Calu3 (cell line): Measurements from ENCODE around the gene E2F3. TPM values are rescaled to one million over a fixed set of nuclear protein-coding genes. Genes with fewer than 3 reads are reported as not detected.

ENCODE experiments used
- BruUV-seq: library from RNA; stranded (reverse); fragments of 400-500 nt; replicated peaks from 2 replicates; lab custom pipeline; 2021; lab: Mats Ljungman, UMichigan
- CTCF ChIA-PET: fragments of 300-600 bp; sonication (Branson Sonifier 250); formaldehyde crosslinking; loops from one replicate; lab custom pipeline; 2022; ENCODE audit warnings: antibody characterized with exemption; lab: Charles Lee
- DNase-seq: peaks from one replicate; pipeline ENCODE4 v3.0.0; 2022
- H3K27ac Mint-ChIP-seq: one replicate; pipeline ENCODE4 v1.8.0; 2022; ENCODE audit warnings: mixed read lengths; ENCODE audit not compliant: unreplicated experiment
- H3K27me3 Mint-ChIP-seq: one replicate; pipeline ENCODE4 v1.8.0; 2022; ENCODE audit warnings: mixed read lengths; ENCODE audit not compliant: unreplicated experiment
- H3K36me3 Mint-ChIP-seq: one replicate; pipeline ENCODE4 v1.8.0; 2022; ENCODE audit warnings: mild to moderate bottlenecking, moderate library complexity, mixed read lengths; ENCODE audit not compliant: insufficient read depth, unreplicated experiment
- H3K4me1 Mint-ChIP-seq: one replicate; pipeline ENCODE4 v1.8.0; 2022; ENCODE audit warnings: mild to moderate bottlenecking, low read depth, mixed read lengths; ENCODE audit not compliant: unreplicated experiment
- H3K4me3 Mint-ChIP-seq: one replicate; pipeline ENCODE4 v1.8.0; 2022; ENCODE audit warnings: mild to moderate bottlenecking, low read depth, moderate library complexity, mixed read lengths; ENCODE audit not compliant: unreplicated experiment
- H3K9me3 Mint-ChIP-seq: one replicate; pipeline ENCODE4 v1.8.0; 2022; ENCODE audit warnings: low read depth, mixed read lengths; ENCODE audit not compliant: unreplicated experiment
- intact Hi-C: fragments of 100-400 bp; cut with micrococcal nuclease; formaldehyde crosslinking; loops from one replicate; pipeline ENCODE4 v1.10.0; 2022; ENCODE audit not compliant: unreplicated experiment
- total RNA-seq: library from RNA; stranded (reverse); gene quantifications from 2 replicates; pipeline ENCODE4 v1.2.3, GENCODE V29; 2022
- TF ChIP-seq, protein P1 (sequence below): fragments of 200-600 bp; IDR thresholded peaks from one replicate; pipeline ENCODE4 v1.8.0; 2022; ENCODE audit warnings: antibody characterized with exemption; ENCODE audit not compliant: unreplicated experiment

The E2F3 gene
- total RNA-seq, 1 experiment from 2014 or later = 69.8 TPM

DNA sequence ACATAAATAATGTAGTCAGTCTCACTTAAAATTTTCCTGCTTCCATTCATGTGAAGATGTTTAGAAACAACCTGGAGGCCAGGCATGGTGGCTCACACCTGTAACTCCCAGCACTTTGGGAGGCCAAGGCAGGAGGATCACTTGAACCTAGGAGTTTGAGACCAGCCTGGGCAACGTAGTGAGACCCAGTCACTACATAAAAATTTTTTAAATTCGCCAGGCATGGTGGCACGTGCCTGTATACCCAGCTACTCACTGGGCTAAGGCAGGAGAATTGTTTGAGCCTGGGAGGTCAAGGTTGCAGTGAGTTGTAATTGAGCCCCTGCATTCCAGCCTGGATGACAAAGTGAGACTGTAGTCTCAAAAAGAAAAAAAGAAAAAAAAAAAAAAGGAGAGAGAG is 47.3 kb upstream of the E2F3 start:
- no peak overlapping the region for H3K27ac Mint-ChIP-seq
- no peaks in the 10 kb centered on the region for H3K36me3 Mint-ChIP-seq
- peaks cover 24% of the 10 kb centered on the region for H3K27me3 Mint-ChIP-seq
- CTCF ChIA-PET = no interaction called here
- peaks cover 3% of the 10 kb centered on the region for H3K9me3 Mint-ChIP-seq
- no peaks in the 10 kb centered on the region for H3K4me1 Mint-ChIP-seq
- no peak for DNase-seq
- H3K4me3 Mint-ChIP-seq = no peak overlapping the region
- no TSS peak for BruUV-seq
- intact Hi-C loops = no loop called here
- TF ChIP-seq, protein P1, sequence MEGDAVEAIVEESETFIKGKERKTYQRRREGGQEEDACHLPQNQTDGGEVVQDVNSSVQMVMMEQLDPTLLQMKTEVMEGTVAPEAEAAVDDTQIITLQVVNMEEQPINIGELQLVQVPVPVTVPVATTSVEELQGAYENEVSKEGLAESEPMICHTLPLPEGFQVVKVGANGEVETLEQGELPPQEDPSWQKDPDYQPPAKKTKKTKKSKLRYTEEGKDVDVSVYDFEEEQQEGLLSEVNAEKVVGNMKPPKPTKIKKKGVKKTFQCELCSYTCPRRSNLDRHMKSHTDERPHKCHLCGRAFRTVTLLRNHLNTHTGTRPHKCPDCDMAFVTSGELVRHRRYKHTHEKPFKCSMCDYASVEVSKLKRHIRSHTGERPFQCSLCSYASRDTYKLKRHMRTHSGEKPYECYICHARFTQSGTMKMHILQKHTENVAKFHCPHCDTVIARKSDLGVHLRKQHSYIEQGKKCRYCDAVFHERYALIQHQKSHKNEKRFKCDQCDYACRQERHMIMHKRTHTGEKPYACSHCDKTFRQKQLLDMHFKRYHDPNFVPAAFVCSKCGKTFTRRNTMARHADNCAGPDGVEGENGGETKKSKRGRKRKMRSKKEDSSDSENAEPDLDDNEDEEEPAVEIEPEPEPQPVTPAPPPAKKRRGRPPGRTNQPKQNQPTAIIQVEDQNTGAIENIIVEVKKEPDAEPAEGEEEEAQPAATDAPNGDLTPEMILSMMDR = no peak

DNA sequence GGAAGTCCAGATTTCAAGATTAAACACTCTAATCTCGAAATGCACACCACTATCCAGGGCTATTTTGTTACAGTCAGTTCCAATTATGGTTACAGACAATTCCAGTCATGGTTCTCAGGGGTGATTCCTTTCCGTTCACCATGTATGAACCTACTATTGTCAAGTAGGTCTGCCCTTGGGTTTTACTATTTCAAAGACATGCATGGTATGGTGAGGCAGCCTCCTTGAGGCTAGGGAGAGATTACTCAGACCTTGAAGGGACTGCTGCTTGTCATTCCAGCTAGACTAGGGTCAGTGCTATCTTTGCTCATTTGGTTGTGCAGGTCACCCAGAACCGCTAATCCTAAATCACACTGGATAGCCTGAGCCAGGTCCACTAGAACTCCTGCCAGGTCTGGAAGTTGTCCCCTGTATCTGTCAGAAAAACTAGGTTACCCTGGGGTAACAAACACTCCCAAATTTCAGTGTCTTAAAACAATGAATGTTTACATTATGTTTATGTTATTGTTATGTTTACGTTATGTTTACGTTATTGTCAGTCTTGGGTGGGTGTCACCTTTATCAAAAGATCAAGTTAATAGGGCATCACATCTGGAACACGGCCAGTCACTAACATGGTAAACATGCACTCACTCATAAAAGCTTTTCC is 41.1 kb upstream of the E2F3 start:
- no peaks in the 10 kb centered on the region for H3K36me3 Mint-ChIP-seq
- no peak overlapping the region for H3K4me3 Mint-ChIP-seq
- TF ChIP-seq, protein P1 = no peak
- DNase-seq = no peak
- no peak overlapping the region for H3K27ac Mint-ChIP-seq
- no peaks in the 10 kb centered on the region for H3K4me1 Mint-ChIP-seq
- intact Hi-C loops = no loop called here
- CTCF ChIA-PET = no interaction called here
- BruUV-seq = no TSS peak
- peaks cover 2% of the 10 kb centered on the region for H3K9me3 Mint-ChIP-seq
- peaks cover 24% of the 10 kb centered on the region for H3K27me3 Mint-ChIP-seq

DNA sequence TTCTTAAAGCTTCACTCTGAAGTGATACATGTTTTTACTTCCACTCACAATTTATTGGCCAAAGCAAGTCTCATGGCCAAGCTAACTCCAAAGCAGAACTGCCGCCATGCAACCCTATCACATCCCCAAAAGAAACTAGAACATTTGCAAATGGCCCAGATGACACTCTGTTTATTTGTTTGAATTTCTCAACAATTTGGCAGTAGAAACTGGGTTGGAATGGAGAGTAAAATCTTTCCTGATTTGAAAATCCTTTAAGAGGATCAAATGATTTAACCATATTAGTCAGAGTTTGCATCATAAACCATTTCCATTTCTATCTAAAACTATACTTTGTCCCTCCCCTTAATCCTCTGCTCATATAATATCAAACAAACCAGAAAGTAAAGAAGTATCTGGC is 39.1 kb upstream of the E2F3 start:
- intact Hi-C loops = no loop called here
- Mint-ChIP-seq H3K4me3 (no peak overlapping the region), H3K4me1 (no peaks in the 10 kb centered on the region), H3K27ac (no peak overlapping the region), H3K9me3 (peaks cover 2% of the 10 kb centered on the region), H3K27me3 (peaks cover 10% of the 10 kb centered on the region), H3K36me3 (no peaks in the 10 kb centered on the region)
- no TSS peak for BruUV-seq
- no peak for DNase-seq
- CTCF ChIA-PET = interaction anchor here (1.1 kb wide), 1 partner anchor 42 kb away, joined by 3 read pairs; no protein-coding TSS in a partner anchor
- TF ChIP-seq, protein P1 = no peak

DNA sequence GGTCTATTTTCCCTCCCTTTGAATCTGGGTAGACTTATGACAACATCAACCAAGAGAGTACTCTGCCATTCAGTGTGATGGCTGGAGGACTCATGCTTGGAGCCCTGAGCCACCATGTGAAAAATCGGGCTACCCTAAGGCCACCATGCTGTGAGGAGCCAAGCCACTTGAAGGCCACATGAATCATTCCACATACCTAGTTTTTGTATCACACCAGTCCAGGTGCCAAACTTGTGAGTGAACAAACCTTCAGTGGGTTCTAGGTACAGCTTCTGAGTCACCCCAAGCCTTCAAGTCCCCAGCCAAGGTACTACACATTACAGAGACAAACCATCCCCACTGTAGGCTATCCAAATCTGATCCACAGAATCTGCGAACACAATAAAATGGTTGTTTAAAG is 37.4 kb upstream of the E2F3 start:
- H3K4me3 Mint-ChIP-seq = no peak overlapping the region
- no peaks in the 10 kb centered on the region for H3K4me1 Mint-ChIP-seq
- intact Hi-C loops = no loop called here
- H3K9me3 Mint-ChIP-seq = peaks cover 2% of the 10 kb centered on the region
- H3K27ac Mint-ChIP-seq = no peak overlapping the region
- H3K36me3 Mint-ChIP-seq = no peaks in the 10 kb centered on the region
- TF ChIP-seq, protein P1 = no peak
- no peak for DNase-seq
- CTCF ChIA-PET = no interaction called here
- no TSS peak for BruUV-seq
- H3K27me3 Mint-ChIP-seq = no peaks in the 10 kb centered on the region
